Measurements from ENCODE around the gene APLP1. TPM values are rescaled to one million over a fixed set of nuclear protein-coding genes. Genes with fewer than 3 reads are reported as not detected.

Gene APLP1
- total and polyA plus RNA-seq, 2 of the 4 experiments (the other 2 are of a cell fraction) = 4.7 to 41.0 TPM

GRCh38 chr19:35872180-35872579 is 3.8 kb downstream of the APLP1 start:
- Histone ChIP-seq H3K4me1 (ENCODE audit: control insufficient read depth, insufficient read depth, low read length) (peaks cover 4% of the 10 kb centered on the region), H3K79me1 (ENCODE audit: low read depth in 1 of 2, low read length in 2 of 2) (no peaks in the 10 kb centered on the region), H2BK20ac (ENCODE audit: low read depth, low read length) (no peak overlapping the region), H3K23ac (ENCODE audit: low read depth, low read length) (no peak overlapping the region), H3K56ac (ENCODE audit: extremely low read depth, insufficient read depth, low read length) (no peak overlapping the region), H3K36me3 (ENCODE audit: control insufficient read depth, insufficient read depth, low read length) (no peaks in the 10 kb centered on the region), H2BK5ac (ENCODE audit: low read depth, low read length, poor library complexity, severe bottlenecking) (no peak overlapping the region), H3K9me1 (ENCODE audit: insufficient read depth, low read length) (peaks cover 2% of the 10 kb centered on the region), H3K4ac (ENCODE audit: low read depth, low read length) (no peak overlapping the region), H3K18ac (ENCODE audit: low read depth, low read length) (no peak overlapping the region), H4K20me1 (ENCODE audit: insufficient read depth, low read length) (no peaks in the 10 kb centered on the region), H4K8ac (ENCODE audit: low read depth in 2 of 2, low read length in 2 of 2) (no peak overlapping the region), H3K4me3 (ENCODE audit: insufficient read depth, low read depth, low read length) (no peak overlapping the region), H3K27ac (ENCODE audit: insufficient read depth, low read length) (no peak overlapping the region), H3K27me3 (ENCODE audit: control insufficient read depth, insufficient read depth, low read length) (peaks cover 4% of the 10 kb centered on the region; the same call in 1 of the 2 replicates), H2AK5ac (ENCODE audit: low read depth, low read length) (no peak overlapping the region), H3K9me3 (ENCODE audit: control insufficient read depth, insufficient read depth, low read length) (no peaks in the 10 kb centered on the region), H4K91ac (ENCODE audit: insufficient read depth, low read depth, low read length) (no peak overlapping the region), H2BK120ac (ENCODE audit: low read depth, low read length) (no peak overlapping the region), H2AFZ (replicated peaks; ENCODE audit: low read length, poor library complexity) (no peak overlapping the region), H3K9ac (ENCODE audit: low read depth, low read length) (no peak overlapping the region), H4K5ac (ENCODE audit: low read depth, low read length) (no peak overlapping the region), H2BK15ac (ENCODE audit: low read depth, low read length) (no peak overlapping the region), H3K4me2 (ENCODE audit: low read depth, low read length) (no peak overlapping the region), H3K14ac (replicated peaks; ENCODE audit: low read depth, low read length) (no peak overlapping the region), H2AK9ac (replicated peaks; ENCODE audit: low read depth, low read length, poor library complexity) (no peak overlapping the region)
- DNase-seq (no peak), ATAC-seq (ENCODE audit: low read depth) (no peak)
- intact Hi-C loops (cut with micrococcal nuclease) = no loop called here
- POLR2A ChIA-PET (ENCODE audit: unreplicated experiment) = no interaction called here
- WGBS, 2 experiments (ENCODE audit: extremely low coverage in 2 of 2, insufficient read length in 1 of 2) = no CpG with 5 or more reads among the region's 5 CpGs
- no TSS peak for BruUV-seq (replicated peaks)
- TF ChIP-seq RCOR1 (IDR thresholded peaks at IDR 0.05; ENCODE audit: insufficient replicate concordance, low read length) (no peak), FOS (IDR thresholded peaks at IDR 0.05; ENCODE audit: low read depth, low read length) (no peak), NFE2L2 (IDR thresholded peaks at IDR 0.05; ENCODE audit: low read depth, low read length) (no peak), RAD21 (IDR thresholded peaks at IDR 0.05; ENCODE audit: low read length) (no peak), POLR2A (IDR thresholded peaks at IDR 0.05; ENCODE audit: low read depth, low read length) (no peak), CTCF (conservative IDR thresholded peaks at IDR 0.05; ENCODE audit: low read depth, low read length) (no peak), MAZ (IDR thresholded peaks at IDR 0.05; ENCODE audit: borderline replicate concordance, low read depth, low read length) (no peak), BHLHE40 (IDR thresholded peaks at IDR 0.05; ENCODE audit: low read depth, low read length) (no peak), CHD1 (IDR thresholded peaks at IDR 0.05; ENCODE audit: low read depth, low read length) (no peak), USF2 (IDR thresholded peaks at IDR 0.05; ENCODE audit: low read depth, low read length) (no peak), RFX5 (IDR thresholded peaks at IDR 0.05; ENCODE audit: low read depth, low read length) (no peak)
- in situ Hi-C loops (cut with MboI; ENCODE audit: low sequenced_read_pairs) = no loop called here
- dilution Hi-C loops (cut with HindIII; ENCODE audit: low sequenced_read_pairs, unreplicated experiment) = no loop called here
- CTCF ChIA-PET = no interaction called here

All from IMR-90 (cell line).